Tibial nerve (tissue), 3 donors: Measurements from ENCODE around the gene TIMM17A.

Experiments used
- CTCF ChIP-seq, 5 experiments: fragments of 200-600 bp in 3 of 5; fragments of 450-650 bp in 2 of 5; sonication (generic) in 3 of 5; IDR thresholded peaks; one replicate each; pipeline ENCODE4 v1.5.1; 2016 to 2019; ENCODE audit warnings: antibody characterized with exemption in 5 of 5, mild to moderate bottlenecking in 3 of 5, moderate library complexity in 2 of 5
- POLR2A ChIP-seq, 2 donors: fragments of 450-650 bp; IDR thresholded peaks; one replicate each; pipeline ENCODE4 v1.6.1; 2017; ENCODE audit warnings: antibody characterized with exemption in 2 of 2, mild to moderate bottlenecking in 2 of 2, moderate library complexity in 2 of 2

- no peak for TF ChIP-seq POLR2A (IDR thresholded peaks at IDR 0.05)
- no peak for TF ChIP-seq CTCF (IDR thresholded peaks at IDR 0.05)
Measured at GRCh38 chr1:201939148-201939547, 16.2 kb upstream of the TIMM17A start.
